H1 (cell line): ENCODE measurements around the gene SRPX2.

Experiments
- CEBPB ChIP-seq: IDR thresholded peaks from 2 replicates; pipeline ENCODE4 v1.6.1; 2012; ENCODE audit warnings: low read depth, low read length
- EP300 ChIP-seq, 2 experiments: IDR thresholded peaks; 1 replicate in 1 of 2; 2 replicates in 1 of 2; pipeline ENCODE4 v1.6.1; 2011 to 2012; ENCODE audit warnings: low read depth in 2 of 2, low read length in 2 of 2, mild to moderate bottlenecking in 2 of 2, borderline replicate concordance in 1 of 2, inconsistent platforms in 1 of 2, moderate library complexity in 1 of 2
- JUN ChIP-seq: IDR thresholded peaks from 2 replicates; pipeline ENCODE4 v1.6.1; 2011; ENCODE audit warnings: low read depth, mild to moderate bottlenecking, improper control_type of control experiment, low read length
- POLR2A ChIP-seq, 2 experiments: IDR thresholded peaks; 1 replicate in 1 of 2; 2 replicates in 1 of 2; pipeline ENCODE4 v1.6.1; 2011; ENCODE audit warnings: low read depth in 2 of 2, low read length in 2 of 2, mild to moderate bottlenecking in 2 of 2; ENCODE audit errors: control extremely low read depth in 1 of 2
- POLR2AphosphoS5 ChIP-seq: IDR thresholded peaks from 2 replicates; pipeline ENCODE4 v1.6.1; 2011; ENCODE audit warnings: low read depth, low read length
- RAD21 ChIP-seq, 2 experiments: IDR thresholded peaks in 1 of 2; conservative IDR thresholded peaks in 1 of 2; 2 replicates each; pipeline ENCODE4 v1.6.1; 2011; ENCODE audit warnings: low read depth in 2 of 2, low read length in 2 of 2, improper control_type of control experiment in 1 of 2, inconsistent platforms in 1 of 2, mild to moderate bottlenecking in 1 of 2, moderate library complexity in 1 of 2
- YY1 ChIP-seq: IDR thresholded peaks from 2 replicates; pipeline ENCODE4 v1.6.1; 2011; ENCODE audit warnings: low read depth, mild to moderate bottlenecking, low read length
- ZNF274 ChIP-seq: IDR thresholded peaks from 2 replicates; pipeline ENCODE4 v1.7.0; 2012; ENCODE audit warnings: low read length, borderline replicate concordance; ENCODE audit errors: extremely low read depth
- TF ChIP-seq, protein P1 (sequence below), 3 experiments: IDR thresholded peaks; 1 replicate in 2 of 3; 2 replicates in 1 of 3; pipeline versions ENCODE4 v1.5.1 to v1.6.1; 2011; ENCODE audit warnings: low read length in 3 of 3, mild to moderate bottlenecking in 3 of 3, inconsistent platforms in 2 of 3, low read depth in 1 of 3, moderate library complexity in 1 of 3; ENCODE audit not compliant: insufficient read depth in 1 of 3; ENCODE audit errors: control extremely low read depth in 1 of 3

- no peak for TF ChIP-seq CEBPB
- no peak for TF ChIP-seq YY1
- TF ChIP-seq, protein P1, sequence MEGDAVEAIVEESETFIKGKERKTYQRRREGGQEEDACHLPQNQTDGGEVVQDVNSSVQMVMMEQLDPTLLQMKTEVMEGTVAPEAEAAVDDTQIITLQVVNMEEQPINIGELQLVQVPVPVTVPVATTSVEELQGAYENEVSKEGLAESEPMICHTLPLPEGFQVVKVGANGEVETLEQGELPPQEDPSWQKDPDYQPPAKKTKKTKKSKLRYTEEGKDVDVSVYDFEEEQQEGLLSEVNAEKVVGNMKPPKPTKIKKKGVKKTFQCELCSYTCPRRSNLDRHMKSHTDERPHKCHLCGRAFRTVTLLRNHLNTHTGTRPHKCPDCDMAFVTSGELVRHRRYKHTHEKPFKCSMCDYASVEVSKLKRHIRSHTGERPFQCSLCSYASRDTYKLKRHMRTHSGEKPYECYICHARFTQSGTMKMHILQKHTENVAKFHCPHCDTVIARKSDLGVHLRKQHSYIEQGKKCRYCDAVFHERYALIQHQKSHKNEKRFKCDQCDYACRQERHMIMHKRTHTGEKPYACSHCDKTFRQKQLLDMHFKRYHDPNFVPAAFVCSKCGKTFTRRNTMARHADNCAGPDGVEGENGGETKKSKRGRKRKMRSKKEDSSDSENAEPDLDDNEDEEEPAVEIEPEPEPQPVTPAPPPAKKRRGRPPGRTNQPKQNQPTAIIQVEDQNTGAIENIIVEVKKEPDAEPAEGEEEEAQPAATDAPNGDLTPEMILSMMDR (IDR thresholded peaks at IDR 0.05; ENCODE audit: control extremely low read depth in 1 of 3, insufficient read depth in 1 of 3, low read depth in 1 of 3, low read length in 3 of 3) = no peak
- no peak for TF ChIP-seq POLR2AphosphoS5
- TF ChIP-seq EP300 (IDR thresholded peaks at IDR 0.05; ENCODE audit: borderline replicate concordance in 1 of 2, low read depth in 2 of 2, low read length in 2 of 2) = no peak
- no peak for TF ChIP-seq JUN
- TF ChIP-seq ZNF274 = no peak
- no peak for TF ChIP-seq POLR2A (IDR thresholded peaks at IDR 0.05; ENCODE audit: control extremely low read depth in 1 of 2, low read depth in 2 of 2, low read length in 2 of 2)
- TF ChIP-seq RAD21 (IDR thresholded peaks at IDR 0.05 in 1 of 2, conservative IDR thresholded peaks at IDR 0.05 in 1 of 2; ENCODE audit: low read depth in 2 of 2, low read length in 2 of 2) = no peak
Observed at GRCh38 chrX:100642290-100642689, 1.7 kb upstream of the SRPX2 start.
